HG02981 (cell line): ENCODE measurements around the gene DMWD.

Experiments
- ATAC-seq: cut with Tn5 transposase; IDR thresholded peaks from one replicate; pipeline ENCODE4 v1.9.1; 2021; ENCODE audit warnings: mild to moderate bottlenecking, moderate library complexity; ENCODE audit not compliant: unreplicated experiment

Gene DMWD, protein sequence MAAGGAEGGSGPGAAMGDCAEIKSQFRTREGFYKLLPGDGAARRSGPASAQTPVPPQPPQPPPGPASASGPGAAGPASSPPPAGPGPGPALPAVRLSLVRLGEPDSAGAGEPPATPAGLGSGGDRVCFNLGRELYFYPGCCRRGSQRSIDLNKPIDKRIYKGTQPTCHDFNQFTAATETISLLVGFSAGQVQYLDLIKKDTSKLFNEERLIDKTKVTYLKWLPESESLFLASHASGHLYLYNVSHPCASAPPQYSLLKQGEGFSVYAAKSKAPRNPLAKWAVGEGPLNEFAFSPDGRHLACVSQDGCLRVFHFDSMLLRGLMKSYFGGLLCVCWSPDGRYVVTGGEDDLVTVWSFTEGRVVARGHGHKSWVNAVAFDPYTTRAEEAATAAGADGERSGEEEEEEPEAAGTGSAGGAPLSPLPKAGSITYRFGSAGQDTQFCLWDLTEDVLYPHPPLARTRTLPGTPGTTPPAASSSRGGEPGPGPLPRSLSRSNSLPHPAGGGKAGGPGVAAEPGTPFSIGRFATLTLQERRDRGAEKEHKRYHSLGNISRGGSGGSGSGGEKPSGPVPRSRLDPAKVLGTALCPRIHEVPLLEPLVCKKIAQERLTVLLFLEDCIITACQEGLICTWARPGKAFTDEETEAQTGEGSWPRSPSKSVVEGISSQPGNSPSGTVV

DNA sequence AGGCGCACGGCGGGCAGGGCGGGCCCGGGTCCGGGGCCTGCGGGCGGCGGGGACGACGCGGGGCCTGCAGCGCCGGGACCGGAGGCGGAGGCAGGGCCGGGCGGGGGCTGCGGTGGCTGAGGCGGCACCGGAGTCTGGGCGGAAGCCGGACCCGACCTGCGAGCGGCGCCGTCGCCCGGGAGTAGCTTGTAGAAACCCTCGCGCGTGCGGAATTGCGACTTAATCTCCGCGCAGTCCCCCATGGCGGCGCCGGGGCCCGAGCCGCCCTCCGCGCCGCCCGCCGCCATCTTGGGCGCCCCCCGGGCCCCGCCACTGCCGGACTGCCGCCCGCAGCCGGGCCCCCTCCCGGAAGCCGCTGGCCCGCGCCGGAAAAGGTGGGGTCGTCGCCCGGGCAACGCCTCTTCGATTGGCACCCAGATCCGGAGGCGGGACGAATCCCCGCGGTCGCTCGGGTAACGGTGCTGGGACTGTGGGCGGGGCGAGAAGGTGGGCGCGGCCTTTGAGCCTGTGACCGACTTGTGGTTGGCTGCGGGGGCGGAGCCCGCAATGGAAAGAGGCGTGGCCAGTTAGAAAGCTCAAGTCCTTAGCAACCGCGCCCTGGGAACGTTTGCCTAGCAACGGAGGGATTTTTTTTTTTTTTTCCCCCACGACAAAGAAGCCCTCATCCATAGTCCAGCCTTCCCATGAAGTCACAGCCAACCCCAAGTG, at the start of gene DMWD:
TSS of gene DMWD (minus strand) at position 376 of the 708 bp plus-strand sequence. CDS start at position 287, 89 bp downstream.
- ATAC-seq, result peak; percentile 80

DNA sequence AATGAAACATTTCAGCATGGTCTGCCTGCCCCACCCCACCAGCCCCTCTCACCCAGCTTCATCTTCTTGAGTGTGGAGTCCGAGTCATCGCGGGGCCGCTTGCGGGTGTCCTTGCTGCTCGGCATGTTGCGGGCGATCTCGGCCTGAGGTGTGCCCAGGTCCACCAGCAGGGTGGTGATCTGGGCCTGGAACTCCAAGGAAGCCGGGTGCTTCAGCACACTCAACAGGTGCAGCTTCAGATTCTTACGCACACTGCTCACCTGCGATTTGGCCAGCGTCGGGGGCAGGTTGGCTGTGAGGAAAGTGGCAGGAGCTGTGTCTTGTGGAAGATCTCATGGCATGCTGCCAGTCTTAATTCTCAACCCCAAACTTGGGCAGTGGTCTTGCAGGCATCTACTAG, 49.6 kb upstream of the DMWD start:
- no peak for ATAC-seq

DNA sequence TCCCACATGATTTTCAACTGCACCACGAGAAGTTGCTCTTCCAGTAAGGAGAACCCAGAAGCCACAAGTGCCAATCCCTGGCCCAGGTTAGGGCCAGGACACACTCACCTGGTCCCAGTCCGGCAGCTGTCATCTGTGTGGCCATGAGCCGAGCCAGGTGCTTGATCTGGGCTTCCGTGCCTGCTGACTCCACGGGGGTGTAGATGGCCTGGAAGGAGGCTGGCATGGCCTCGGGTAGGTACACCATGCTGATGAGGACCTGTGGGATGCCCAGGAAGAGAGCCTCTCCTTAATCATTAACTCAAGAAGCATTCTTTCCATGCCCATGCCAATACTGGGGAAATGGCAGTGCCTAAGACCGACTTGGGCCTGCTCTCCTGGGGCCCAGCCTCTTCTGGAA, 42.3 kb upstream of the DMWD start:
- no peak for ATAC-seq

DNA sequence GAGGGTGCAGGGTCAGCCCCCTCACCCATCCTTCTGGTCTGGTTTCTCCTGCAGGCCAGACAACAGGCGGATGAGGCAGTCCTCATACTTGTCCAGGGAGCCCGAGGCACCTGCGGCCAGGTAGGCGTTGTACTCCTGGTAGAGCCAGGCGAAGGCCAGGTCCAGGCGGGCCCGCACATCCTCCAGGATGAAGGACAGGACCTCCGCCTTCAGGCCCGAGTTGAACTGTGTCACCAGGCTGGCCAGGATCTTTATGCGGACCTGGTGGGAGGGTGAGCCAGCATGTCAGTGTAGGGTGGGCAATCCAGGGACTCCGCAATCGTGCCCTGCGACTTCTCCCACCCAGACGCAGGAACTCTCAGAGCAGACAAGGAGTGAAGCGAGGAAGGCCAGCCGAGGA, 36.3 kb upstream of the DMWD start:
- no peak for ATAC-seq

DNA sequence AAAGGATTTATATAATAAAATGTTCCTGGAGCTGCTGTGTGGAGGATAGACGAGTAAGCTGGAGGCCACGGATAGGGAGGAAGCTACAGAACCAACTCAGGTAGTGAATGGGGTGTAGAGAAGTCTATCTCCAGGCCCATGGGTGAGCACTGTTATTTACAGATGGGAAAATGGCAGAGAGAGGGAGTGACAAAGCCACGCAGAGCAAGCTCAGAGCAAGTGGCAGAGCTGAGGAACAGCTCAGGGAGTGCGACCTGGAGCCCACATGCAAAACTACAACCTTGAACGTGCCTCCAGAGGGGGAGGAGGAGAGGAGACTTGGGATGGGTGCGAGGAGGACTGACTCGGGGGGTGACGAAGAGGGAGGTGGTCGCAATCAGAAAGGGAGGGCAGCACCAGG, 35.9 kb upstream of the DMWD start:
- no peak for ATAC-seq

DNA sequence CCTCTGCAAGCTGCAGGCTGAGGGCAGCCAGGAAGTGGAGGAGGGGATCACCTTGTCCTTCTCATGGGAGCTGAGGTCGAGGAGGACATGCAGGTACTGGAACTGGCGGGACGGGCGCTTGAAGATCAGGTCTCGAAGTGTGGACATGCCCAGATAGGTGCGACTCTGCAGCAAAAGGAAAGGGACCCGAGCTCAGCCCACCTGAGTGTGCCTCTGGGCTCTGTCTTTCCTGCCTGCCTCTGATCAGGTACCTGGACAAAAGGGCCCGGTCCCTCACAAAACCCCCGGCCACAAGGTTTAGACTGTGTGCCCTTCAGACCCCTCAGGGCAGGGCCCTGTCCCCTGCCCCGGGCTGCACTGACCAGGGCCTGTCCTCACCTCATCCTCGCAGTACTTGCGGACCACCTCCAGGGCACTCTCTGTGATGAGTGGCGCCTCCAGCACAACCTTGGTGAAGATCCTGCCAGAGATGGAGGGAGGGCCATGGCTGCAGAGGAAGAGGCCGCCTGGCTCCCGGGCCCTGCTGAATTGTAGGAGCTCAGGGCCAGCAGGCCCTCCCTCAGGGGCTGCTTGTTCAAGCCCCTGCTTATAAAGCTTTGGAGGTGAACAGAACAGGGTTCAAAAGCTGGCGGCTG, 34.9 kb upstream of the DMWD start:
- no peak for ATAC-seq

DNA sequence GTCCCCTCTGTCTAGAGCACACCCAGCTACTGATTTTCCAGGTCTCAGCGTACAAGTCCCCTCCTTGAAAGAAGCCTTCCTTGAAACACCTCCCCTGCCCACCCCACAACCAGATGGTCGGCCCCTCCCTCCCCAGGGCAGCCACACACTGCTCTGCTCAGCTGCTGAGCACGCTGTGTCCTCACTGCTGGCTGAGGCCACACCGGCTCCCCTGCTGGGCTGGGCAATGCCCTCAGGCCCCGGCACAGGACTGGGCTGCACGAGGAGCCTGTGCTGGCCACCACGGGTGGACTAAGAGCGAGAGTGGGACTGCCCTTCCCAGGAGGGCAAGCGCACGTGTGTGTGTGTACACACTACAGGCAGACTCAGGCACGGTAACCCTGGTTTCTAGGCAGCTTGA, 34.3 kb upstream of the DMWD start:
- ATAC-seq, result no peak

DNA sequence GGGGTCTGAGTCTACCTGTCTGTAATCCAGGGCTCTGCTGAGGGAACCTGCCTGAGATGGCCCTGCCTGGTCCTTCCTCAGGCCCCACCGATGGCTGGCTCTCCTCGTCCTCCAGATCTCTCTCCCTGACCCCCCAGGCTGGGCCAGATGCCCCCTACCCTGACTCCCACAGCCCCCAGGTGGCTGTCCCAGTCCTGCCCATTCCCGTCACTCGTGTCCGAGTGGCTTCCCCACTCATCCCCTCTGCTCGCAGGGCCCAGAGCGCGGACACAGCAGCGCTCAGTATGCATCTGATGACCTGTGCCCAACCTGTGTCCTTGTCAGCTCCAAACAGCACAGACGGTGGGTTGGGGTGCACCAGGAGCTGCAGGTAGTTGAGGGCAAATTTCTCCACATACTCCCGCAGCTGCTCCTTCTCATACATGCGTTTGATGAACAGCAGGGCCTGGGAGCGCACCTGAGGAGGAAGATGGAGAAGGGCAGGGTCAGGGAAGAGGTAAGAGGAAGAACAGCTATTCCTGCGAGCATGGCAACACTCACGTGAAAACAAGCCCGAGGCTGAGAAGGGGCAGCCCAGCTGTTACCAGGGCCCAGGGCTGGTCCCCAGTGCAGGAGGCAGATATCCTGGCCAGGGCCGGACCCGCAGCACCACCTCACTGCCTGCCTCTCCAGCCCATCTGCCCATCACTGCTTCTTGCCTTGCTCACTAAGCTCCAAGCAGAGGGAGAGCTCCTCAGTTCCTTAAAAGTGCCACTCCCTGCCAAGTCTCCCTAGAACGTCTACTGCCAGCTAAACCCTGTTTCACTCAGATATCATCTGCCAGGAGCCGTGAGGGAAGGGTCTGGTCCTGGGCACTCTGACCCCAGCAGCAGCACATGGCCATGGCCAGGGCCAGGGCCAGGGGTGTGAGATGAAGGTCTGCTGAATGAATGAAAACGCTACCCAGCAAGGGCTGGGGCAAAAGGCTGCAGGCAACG, 33.6 kb upstream of the DMWD start:
- ATAC-seq, result no peak

DNA sequence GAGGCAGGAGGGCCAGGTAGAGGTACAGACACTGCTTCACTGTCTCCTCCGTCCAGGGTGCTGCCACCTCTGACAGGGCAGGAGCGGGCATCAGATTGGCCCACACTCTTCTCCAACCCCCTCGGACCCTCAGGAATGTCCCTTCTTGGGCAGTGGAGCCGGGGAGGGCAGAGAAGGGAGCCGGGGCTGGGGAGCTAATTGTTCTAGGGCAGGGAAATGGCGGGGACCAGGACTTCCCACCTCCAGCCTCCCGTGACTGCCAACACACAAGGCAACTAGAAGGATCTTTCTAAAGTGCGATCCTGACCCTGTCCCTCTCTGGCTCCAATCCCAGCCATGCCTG, 32.6 kb upstream of the DMWD start:
- no peak for ATAC-seq

DNA sequence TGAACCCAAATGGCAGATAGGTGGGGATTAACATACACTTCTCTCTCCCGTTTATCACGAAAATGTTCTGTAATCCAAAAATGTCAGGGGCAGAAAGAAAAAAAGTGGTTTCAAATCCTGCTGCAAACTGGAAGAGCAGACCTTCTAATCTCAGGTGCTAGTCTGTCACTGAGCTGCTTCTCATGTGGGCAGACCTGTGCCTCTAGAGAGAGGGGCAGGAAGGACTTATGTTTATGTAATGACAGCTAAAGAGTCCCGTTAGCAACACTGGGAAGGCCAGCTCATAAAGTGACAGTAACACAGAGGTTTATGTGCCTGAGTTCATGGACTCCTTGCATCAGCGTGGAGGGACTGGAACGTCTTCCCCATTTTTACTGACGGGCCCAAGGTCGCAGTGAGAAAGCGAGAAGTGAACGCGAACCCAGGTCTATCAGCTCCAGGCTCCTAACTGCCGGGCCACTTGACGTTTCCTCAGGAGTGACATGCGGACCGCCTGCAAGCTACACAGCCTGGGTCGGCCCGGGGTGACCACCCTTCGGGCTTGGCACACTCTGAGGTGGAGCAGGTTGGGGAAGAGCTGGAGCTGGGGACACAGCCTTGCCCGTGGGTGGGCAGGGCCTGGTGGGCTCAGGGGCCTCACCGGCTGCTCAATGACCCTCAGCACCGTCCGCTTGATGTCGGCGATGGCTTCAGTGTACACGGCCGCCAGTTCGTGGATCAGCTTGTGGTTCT, 32.1 kb upstream of the DMWD start:
- no peak for ATAC-seq

DNA sequence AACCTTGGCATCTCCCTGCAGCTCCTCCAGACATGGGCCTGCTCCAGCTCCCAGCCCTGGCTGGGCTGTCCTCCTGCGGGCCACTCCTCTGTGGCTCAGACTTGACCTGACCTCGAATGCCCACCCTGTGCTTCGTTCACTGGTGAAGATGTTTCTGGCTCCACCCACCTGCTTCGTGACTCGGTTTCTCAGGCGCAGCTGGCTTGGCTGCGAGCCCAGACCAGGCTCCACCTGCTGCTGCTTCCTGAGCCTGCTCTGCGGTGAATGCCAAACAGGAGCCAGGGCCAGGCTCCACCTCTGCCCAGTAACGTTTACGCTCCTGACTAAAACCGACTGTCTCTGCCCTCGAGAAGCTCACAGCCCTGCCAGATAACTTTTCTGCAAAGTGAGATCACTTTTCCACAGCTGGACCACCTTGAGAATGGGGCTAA, 31.4 kb upstream of the DMWD start:
- no peak for ATAC-seq

DNA sequence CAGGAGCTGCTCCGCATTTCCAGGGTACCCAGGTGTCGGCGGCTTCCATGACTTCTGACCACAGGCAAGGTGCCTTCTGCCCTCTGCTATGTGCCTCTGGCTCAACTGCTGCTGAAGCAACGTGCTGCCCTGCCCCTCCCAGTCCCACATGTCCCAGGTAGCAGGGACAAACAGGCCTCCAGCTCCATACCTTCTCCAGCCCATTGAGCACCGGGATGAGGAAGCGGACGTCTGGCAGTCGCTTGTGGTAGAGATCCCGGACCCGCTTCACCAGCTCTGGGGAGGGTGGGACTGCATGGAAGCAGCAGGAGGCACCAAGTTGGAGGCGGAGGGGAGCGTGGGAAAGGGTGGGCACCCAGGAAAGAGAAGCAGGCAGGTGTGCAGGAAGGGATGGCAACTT, 30.5 kb upstream of the DMWD start:
- no peak for ATAC-seq

DNA sequence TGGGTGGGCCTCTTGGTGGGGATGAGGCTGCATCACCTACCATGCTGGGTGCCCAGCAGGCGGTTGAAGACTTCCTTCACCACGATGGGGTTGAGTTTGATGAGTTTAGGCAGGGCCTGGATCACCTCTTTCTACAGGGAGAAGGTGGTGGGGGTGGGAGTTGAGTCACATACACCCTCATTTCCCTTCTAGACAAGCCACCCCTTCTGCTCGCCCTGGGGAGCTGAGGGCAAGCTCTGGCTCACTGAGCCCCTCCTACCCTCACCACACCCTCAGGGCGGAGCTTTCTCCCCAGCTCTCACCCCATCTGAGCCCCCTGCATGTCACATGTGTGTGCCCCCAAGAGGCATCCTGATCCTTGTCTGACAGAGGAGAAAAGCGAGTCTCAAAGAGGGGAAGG, 30.1 kb upstream of the DMWD start:
- ATAC-seq, result no peak

DNA sequence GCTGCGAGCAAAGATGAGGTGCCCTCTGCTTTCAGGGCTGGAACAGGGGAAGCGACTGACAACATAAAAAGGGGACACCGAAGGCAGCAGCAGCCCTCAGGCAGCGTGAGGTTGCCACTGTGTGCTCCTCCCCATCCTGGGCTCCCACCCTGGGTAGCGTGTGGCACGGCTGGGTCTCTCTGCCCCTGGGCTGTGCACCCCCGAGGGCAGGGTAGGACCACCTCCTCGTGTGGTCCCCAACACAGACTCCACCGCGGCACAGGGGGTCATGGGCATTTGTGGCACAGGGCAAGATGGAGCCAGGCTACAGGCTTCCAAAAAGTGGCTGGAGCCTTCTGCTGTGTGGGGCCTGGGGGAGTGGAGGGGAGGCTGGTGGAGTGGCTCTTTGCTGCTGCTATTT, 28.9 kb upstream of the DMWD start:
- no peak for ATAC-seq

DNA sequence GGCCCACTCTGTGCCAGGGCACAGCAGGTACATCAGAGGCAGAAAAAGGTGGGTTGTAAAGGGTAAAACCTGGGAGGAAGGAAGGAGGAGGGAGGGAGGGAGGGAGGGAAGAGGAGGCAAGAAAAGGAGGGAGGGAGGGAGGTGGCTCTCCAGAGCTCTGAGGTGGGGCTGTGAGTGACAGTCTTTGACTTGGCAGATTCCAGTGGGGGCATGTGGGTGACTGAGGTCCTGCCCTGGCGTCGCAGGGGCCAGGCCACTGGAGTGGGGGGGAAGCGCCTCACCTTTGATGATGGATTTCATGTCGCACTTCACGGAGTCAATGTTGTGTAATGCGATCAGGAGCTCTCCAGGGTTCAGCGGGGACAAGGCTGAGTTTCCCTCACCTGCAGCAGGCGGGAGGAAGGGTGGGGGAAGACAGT, 28.5 kb upstream of the DMWD start:
- ATAC-seq, result no peak

DNA sequence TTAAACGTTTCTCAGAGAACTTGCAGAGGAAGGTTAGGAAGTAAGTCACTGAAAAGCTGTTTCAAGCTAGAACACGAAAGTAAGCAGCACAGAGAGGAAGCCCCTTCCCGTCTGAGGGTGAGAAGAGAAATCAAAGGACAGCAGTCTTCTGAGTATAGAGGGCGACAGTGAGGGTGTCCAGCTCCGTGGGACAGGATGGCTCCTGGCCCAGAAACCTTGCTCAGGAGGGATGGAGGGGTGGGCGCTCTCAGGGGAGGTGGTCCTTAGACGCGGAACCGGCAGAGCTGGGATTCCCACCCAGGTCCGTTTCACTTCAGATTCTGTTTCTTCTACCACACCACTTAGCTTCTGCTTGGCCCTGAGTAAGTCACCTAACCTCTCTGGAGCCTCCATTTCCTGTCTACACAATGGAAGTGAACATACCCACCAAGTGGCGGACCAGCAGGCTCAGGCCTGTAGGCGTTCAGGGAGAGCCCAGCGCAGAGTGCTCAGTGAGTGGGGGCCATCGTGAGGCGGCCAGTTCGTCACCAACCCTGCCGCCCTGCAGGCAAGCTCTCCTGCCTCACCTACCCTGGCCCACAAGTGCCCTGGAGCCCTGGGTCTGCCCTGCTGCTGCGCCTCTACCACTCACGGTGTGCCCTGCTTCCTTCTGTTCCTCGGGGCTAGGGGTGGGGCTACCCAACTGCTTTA, 27.9 kb upstream of the DMWD start:
- no peak for ATAC-seq

DNA sequence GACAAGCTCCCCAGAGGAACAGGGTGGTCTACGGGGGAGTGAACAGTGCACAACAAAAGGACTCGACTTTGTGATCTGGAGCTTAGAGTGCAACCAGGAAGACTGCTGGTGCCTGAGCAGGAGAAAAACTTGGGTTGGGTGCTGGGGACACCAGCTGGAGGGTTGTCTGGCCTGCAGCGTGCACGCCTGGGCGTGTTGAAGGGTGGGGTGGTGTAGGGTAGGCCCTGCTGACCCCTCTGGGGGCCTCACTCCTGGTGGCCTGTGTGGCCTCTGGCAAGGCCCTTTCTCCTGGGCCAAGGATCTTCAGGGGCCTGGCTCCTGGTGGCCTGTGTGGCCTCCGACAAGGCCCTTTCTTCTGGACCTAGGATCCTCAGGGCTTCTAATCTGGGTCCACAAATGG, 27.1 kb upstream of the DMWD start:
- no peak for ATAC-seq

DNA sequence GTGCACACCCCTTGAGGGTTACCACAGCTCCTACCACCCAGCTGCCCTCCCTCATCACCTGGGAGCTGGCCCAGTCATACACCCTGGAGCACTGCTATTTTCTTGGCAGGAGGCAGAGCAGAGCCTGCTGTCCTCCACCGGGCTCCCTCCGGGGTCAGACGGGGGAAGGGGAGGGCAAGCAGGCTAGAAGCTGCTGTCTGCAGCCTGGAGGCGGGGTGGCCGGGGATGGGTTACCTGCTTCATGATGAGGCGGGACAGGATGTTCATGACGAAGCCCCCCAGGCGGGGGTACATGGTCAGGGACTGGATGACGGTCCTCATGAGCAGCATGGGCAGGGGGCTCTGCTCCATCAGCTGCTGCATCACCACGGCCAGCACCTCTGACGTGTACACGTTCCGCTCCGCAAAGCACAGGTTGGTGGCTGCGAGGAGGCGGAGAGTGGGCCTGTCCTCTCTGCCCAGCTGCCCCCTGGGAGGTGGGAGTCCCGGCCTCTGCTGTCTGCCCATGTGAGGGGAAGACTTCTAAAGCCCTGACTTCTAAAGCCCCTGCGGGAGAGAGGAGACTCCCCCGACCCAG, 25.2 kb upstream of the DMWD start:
- ATAC-seq, result no peak
